Effector CD8-positive, alpha-beta T cell (primary cell): Measurements from ENCODE around the gene PLIN1.

Experiments used
- DNase-seq: peaks from one replicate; lab custom pipeline; 2025; lab: John Stamatoyannopoulos, UW

Gene PLIN1

GRCh38 chr15:89628806-89629715 is 50.1 kb downstream of the PLIN1 start:
- DNase-seq: no peak

- DNase-seq: no peak
These were observed 50.9 kb downstream of the PLIN1 start for GRCh38 chr15:89628301-89628700.

- no peak for DNase-seq
These were observed 51.8 kb downstream of the PLIN1 start for GRCh38 chr15:89627256-89627970.

GRCh38 chr15:89625716-89626115 is 53.5 kb downstream of the PLIN1 start:
- DNase-seq: no peak

- no peak for DNase-seq
These were observed 56.0 kb downstream of the PLIN1 start for GRCh38 chr15:89623165-89623564.

- no peak for DNase-seq
These were observed 57.6 kb downstream of the PLIN1 start for GRCh38 chr15:89621547-89621946.

GRCh38 chr15:89616228-89616627 is 62.9 kb downstream of the PLIN1 start:
- DNase-seq: no peak

- DNase-seq: no peak
These were observed 64.0 kb downstream of the PLIN1 start for GRCh38 chr15:89615135-89615534.
